IMR-90 (cell line): Measurements from ENCODE around the gene ABAT. TPM values are rescaled to one million over a fixed set of nuclear protein-coding genes. Genes with fewer than 3 reads are reported as not detected.

Experiments used
- ATAC-seq: fragments of 200-7000 bp; cut with Tn5 transposase; 2 replicates; pipeline ENCODE4 v1.9.1; 2020; ENCODE audit warnings: low read depth, mild to moderate bottlenecking, moderate library complexity
- BruUV-seq: library from RNA; stranded (reverse); fragments of 400-500 nt; replicated peaks from 2 replicates; lab custom pipeline; 2021; lab: Mats Ljungman, UMichigan
- CTCF ChIA-PET: fragments of 300-600 bp; formaldehyde crosslinking; extraction: SDS; loops from one replicate; lab custom pipeline; 2021; ENCODE audit warnings: antibody characterized with exemption; lab: Yijun Ruan, JAX
- POLR2A ChIA-PET: fragments of 300-600 bp; sonication (Branson Sonifier 250); formaldehyde crosslinking; loops from one replicate; lab custom pipeline; 2022; ENCODE audit warnings: antibody characterized with exemption; ENCODE audit not compliant: unreplicated experiment; lab: Charles Lee
- DNase-seq: peaks from one replicate; pipeline ENCODE4 v3.0.0; 2013
- H2AFZ ChIP-seq: replicated peaks from 2 replicates; pipeline ENCODE3; 2013; ENCODE audit warnings: low read length, mild to moderate bottlenecking; ENCODE audit not compliant: poor library complexity
- H2AK5ac ChIP-seq: 2 replicates; pipeline ENCODE4 v1.6.1; 2013; ENCODE audit warnings: low read depth, low read length, inconsistent platforms
- H2AK9ac ChIP-seq: replicated peaks from 2 replicates; pipeline ENCODE3; 2013; ENCODE audit warnings: mild to moderate bottlenecking, low read depth, low read length, moderate library complexity; ENCODE audit not compliant: poor library complexity
- H2BK120ac ChIP-seq: 2 replicates; pipeline ENCODE4 v1.6.1; 2013; ENCODE audit warnings: low read depth, low read length, inconsistent platforms
- H2BK15ac ChIP-seq: 3 replicates; pipeline ENCODE4 v1.6.1; 2013; ENCODE audit warnings: low read depth, low read length, inconsistent platforms
- H2BK20ac ChIP-seq: 2 replicates; pipeline ENCODE4 v1.6.1; 2013; ENCODE audit warnings: low read depth, mild to moderate bottlenecking, inconsistent platforms, low read length, moderate library complexity
- H2BK5ac ChIP-seq: 2 replicates; pipeline ENCODE4 v1.6.1; 2013; ENCODE audit warnings: mild to moderate bottlenecking, low read depth, low read length, inconsistent platforms; ENCODE audit not compliant: poor library complexity, severe bottlenecking
- H3K14ac ChIP-seq: replicated peaks from 2 replicates; pipeline ENCODE4 v1.6.1; 2013; ENCODE audit warnings: low read depth, low read length, inconsistent platforms
- H3K18ac ChIP-seq: 2 replicates; pipeline ENCODE4 v1.6.1; 2013; ENCODE audit warnings: low read depth, low read length, control low read depth
- H3K23ac ChIP-seq: 2 replicates; pipeline ENCODE4 v1.6.1; 2013; ENCODE audit warnings: low read depth, low read length, inconsistent platforms
- H3K27ac ChIP-seq: 2 replicates; pipeline ENCODE4 v1.5.1; 2013; ENCODE audit warnings: mild to moderate bottlenecking, control low read depth, low read length; ENCODE audit not compliant: insufficient read depth
- H3K27me3 ChIP-seq: 2 replicates; pipeline ENCODE4 v1.6.1; 2013; ENCODE audit warnings: low read length; ENCODE audit not compliant: control insufficient read depth, insufficient read depth
- H3K36me3 ChIP-seq: 2 replicates; pipeline ENCODE4 v1.6.1; 2013; ENCODE audit warnings: low read length, mixed read lengths; ENCODE audit not compliant: control insufficient read depth, insufficient read depth
- H3K4ac ChIP-seq: 2 replicates; pipeline ENCODE4 v1.6.1; 2013; ENCODE audit warnings: low read depth, low read length, inconsistent platforms
- H3K4me1 ChIP-seq: 2 replicates; pipeline ENCODE4 v1.6.1; 2013; ENCODE audit warnings: low read length, mixed read lengths; ENCODE audit not compliant: control insufficient read depth, insufficient read depth
- H3K4me2 ChIP-seq: 2 replicates; pipeline ENCODE4 v1.6.1; 2013; ENCODE audit warnings: low read depth, mild to moderate bottlenecking, control low read depth, low read length, moderate library complexity
- H3K4me3 ChIP-seq: 2 replicates; pipeline ENCODE4 v1.5.1; 2013; ENCODE audit warnings: low read depth, mild to moderate bottlenecking, control low read depth, low read length, moderate library complexity; ENCODE audit not compliant: insufficient read depth
- H3K56ac ChIP-seq: 2 replicates; pipeline ENCODE4 v1.6.1; 2013; ENCODE audit warnings: low read length, inconsistent platforms; ENCODE audit not compliant: insufficient read depth; ENCODE audit errors: extremely low read depth
- H3K79me1 ChIP-seq, 2 experiments: 2 replicates each; pipeline ENCODE4 v1.6.1; 2013; ENCODE audit warnings: low read length in 2 of 2, inconsistent platforms in 1 of 2, low read depth in 1 of 2
- H3K9ac ChIP-seq: 2 replicates; pipeline ENCODE4 v1.6.1; 2013; ENCODE audit warnings: low read depth, low read length, control low read depth
- H3K9me1 ChIP-seq: 2 replicates; pipeline ENCODE4 v1.6.1; 2013; ENCODE audit warnings: low read length, inconsistent platforms; ENCODE audit not compliant: insufficient read depth
- H3K9me3 ChIP-seq: 2 replicates; pipeline ENCODE4 v1.6.1; 2013; ENCODE audit warnings: low read length; ENCODE audit not compliant: control insufficient read depth, insufficient read depth
- H4K20me1 ChIP-seq: 2 replicates; pipeline ENCODE4 v1.6.1; 2013; ENCODE audit warnings: low read length, inconsistent platforms; ENCODE audit not compliant: insufficient read depth
- H4K5ac ChIP-seq: 2 replicates; pipeline ENCODE4 v1.6.1; 2013; ENCODE audit warnings: mild to moderate bottlenecking, low read depth, low read length, control low read depth
- H4K8ac ChIP-seq, 2 experiments: 2 replicates each; pipeline ENCODE4 v1.6.1; 2013; ENCODE audit warnings: low read depth in 2 of 2, low read length in 2 of 2, control low read depth in 1 of 2, inconsistent platforms in 1 of 2
- H4K91ac ChIP-seq: 2 replicates; pipeline ENCODE4 v1.6.1; 2013; ENCODE audit warnings: low read depth, low read length, inconsistent platforms; ENCODE audit not compliant: insufficient read depth
- CEBPB ChIP-seq: IDR thresholded peaks from 2 replicates; pipeline ENCODE4 v1.6.1; 2012; ENCODE audit warnings: low read depth, low read length, improper control_type of control experiment
- MXI1 ChIP-seq: IDR thresholded peaks from 2 replicates; pipeline ENCODE4 v1.6.1; 2012; ENCODE audit warnings: low read depth, mild to moderate bottlenecking, low read length, moderate library complexity, borderline replicate concordance
- RCOR1 ChIP-seq: IDR thresholded peaks from 2 replicates; pipeline ENCODE4 v1.6.1; 2012; ENCODE audit warnings: mild to moderate bottlenecking, low read length, improper control_type of control experiment; ENCODE audit not compliant: insufficient replicate concordance
- SMC3 ChIP-seq: fragments of 150-350 bp; IDR thresholded peaks from 2 replicates; pipeline ENCODE4 v1.6.1; 2016; ENCODE audit warnings: low read depth, mild to moderate bottlenecking, antibody characterized with exemption, low read length, moderate library complexity
- WGBS, 2 experiments: methylation state at CpG; one replicate each; pipeline versions ENCODE4 v1.1.5 to v1.1.7; 2013; ENCODE audit warnings: missing lambda C conversion rate in 2 of 2; ENCODE audit not compliant: insufficient read length in 1 of 2; ENCODE audit errors: extremely low coverage in 2 of 2; 5-methylcytosine and 5-hydroxymethylcytosine counted together
- dilution Hi-C: fragments of 300-500 bp; cut with HindIII; formaldehyde crosslinking; loops from one replicate; pipeline ENCODE4 v1.14.3; 2018; ENCODE audit warnings: low sequenced_read_pairs; ENCODE audit not compliant: unreplicated experiment
- in situ Hi-C: fragments of 300-500 bp; cut with MboI; formaldehyde crosslinking; loops from 3 replicates; pipeline ENCODE4 v1.14.3; 2019; ENCODE audit warnings: low sequenced_read_pairs, inconsistent platforms, mixed read lengths
- intact Hi-C: fragments of 100-400 bp; cut with micrococcal nuclease; formaldehyde crosslinking; loops from 2 replicates; pipeline ENCODE4 v1.10.0; 2022
- polyA plus RNA-seq, 3 experiments: library from polyadenylated mRNA; depleted of rRNA; stranded (reverse); fragments of >200 nt; gene quantifications; 2 replicates each; pipeline ENCODE4 v1.2.3, GENCODE V29; 2012; ENCODE audit warnings: low replicate concordance in 1 of 3
- total RNA-seq: library from RNA; depleted of rRNA; stranded (reverse); fragments of >200 nt; gene quantifications from 2 replicates; pipeline ENCODE4 v1.2.3, GENCODE V29; 2012
- TF ChIP-seq, protein P1 (sequence below): conservative IDR thresholded peaks from 2 replicates; pipeline ENCODE4 v1.5.1; 2012; ENCODE audit warnings: mild to moderate bottlenecking, low read depth, low read length, improper control_type of control experiment
- TF ChIP-seq, protein P2 (sequence below): fragments of 150-350 bp; IDR thresholded peaks from 2 replicates; pipeline ENCODE4 v1.6.1; 2017; ENCODE audit warnings: mild to moderate bottlenecking, antibody characterized with exemption, low read length, low read depth

Gene ABAT
- total and polyA plus RNA-seq, 2 of the 4 experiments (the other 2 are of a cell fraction) = 4.5 to 6.9 TPM

DNA sequence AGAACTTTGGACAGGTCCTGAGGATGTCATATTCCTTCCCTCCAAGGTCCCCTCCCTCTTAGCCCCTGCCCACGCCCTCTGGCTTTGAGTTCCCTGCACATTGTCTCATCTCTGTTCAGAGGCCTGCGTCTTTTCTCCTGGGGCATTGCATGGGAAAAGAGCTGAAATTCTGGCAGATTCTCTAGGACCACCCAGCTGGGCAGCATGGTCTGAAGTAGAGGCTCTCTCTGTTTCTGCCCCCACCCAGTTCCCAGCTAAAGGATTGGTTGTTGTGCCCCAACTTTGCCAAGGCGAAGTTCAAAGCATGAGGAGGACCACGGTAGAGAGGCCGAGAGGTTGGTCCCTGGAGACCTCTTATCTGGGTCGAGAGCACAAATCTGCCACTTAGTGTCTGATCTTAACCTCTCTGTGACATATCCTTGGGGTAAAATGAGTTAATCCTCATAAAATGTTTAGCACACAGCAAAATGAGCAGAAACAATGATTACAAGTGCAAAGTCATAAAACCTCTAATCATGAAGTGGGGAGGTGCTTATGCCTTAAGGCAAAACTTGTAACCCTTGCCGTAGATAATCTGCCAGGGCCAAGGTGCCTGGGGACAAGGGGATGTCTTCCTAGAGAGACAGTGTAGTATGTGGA lies 2.4 kb downstream of the ABAT start:
- DNase-seq = no peak
- no peaks in the 10 kb centered on the region for H3K27me3 ChIP-seq
- no peak overlapping the region for H3K18ac ChIP-seq
- ChIA-PET CTCF (no interaction called here), POLR2A (no interaction called here)
- no peak overlapping the region for H2AK9ac ChIP-seq
- H3K14ac ChIP-seq = no peak overlapping the region
- no peak overlapping the region for H2BK5ac ChIP-seq
- TF ChIP-seq CEBPB (no peak), MXI1 (no peak), SMC3 (no peak), RCOR1 (no peak)
- TF ChIP-seq, protein P1, sequence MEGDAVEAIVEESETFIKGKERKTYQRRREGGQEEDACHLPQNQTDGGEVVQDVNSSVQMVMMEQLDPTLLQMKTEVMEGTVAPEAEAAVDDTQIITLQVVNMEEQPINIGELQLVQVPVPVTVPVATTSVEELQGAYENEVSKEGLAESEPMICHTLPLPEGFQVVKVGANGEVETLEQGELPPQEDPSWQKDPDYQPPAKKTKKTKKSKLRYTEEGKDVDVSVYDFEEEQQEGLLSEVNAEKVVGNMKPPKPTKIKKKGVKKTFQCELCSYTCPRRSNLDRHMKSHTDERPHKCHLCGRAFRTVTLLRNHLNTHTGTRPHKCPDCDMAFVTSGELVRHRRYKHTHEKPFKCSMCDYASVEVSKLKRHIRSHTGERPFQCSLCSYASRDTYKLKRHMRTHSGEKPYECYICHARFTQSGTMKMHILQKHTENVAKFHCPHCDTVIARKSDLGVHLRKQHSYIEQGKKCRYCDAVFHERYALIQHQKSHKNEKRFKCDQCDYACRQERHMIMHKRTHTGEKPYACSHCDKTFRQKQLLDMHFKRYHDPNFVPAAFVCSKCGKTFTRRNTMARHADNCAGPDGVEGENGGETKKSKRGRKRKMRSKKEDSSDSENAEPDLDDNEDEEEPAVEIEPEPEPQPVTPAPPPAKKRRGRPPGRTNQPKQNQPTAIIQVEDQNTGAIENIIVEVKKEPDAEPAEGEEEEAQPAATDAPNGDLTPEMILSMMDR = no peak
- TF ChIP-seq, protein P2, sequence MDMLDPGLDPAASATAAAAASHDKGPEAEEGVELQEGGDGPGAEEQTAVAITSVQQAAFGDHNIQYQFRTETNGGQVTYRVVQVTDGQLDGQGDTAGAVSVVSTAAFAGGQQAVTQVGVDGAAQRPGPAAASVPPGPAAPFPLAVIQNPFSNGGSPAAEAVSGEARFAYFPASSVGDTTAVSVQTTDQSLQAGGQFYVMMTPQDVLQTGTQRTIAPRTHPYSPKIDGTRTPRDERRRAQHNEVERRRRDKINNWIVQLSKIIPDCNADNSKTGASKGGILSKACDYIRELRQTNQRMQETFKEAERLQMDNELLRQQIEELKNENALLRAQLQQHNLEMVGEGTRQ = no peak
- no TSS peak for BruUV-seq
- peaks cover 2% of the 10 kb centered on the region; the same call in 1 of the 2 replicates for H3K9me3 ChIP-seq
- H4K20me1 ChIP-seq = no peaks in the 10 kb centered on the region
- in situ Hi-C loops = no loop called here
- H3K9me1 ChIP-seq = no peaks in the 10 kb centered on the region; the same call in 1 of the 2 replicates
- H3K4me3 ChIP-seq = no peak overlapping the region
- no peak overlapping the region for H2AFZ ChIP-seq
- H4K91ac ChIP-seq = no peak overlapping the region
- no peak overlapping the region for H2BK120ac ChIP-seq
- peaks cover 5% of the 10 kb centered on the region for H3K4me1 ChIP-seq
- no peak overlapping the region for H4K5ac ChIP-seq
- H3K27ac ChIP-seq = no peak overlapping the region
- dilution Hi-C loops = no loop called here
- no peak overlapping the region for H2BK15ac ChIP-seq
- ATAC-seq = no peak
- H3K36me3 ChIP-seq = no peaks in the 10 kb centered on the region
- H3K4ac ChIP-seq = no peak overlapping the region
- no peaks in the 10 kb centered on the region for H3K79me1 ChIP-seq
- 84% methylated on average over 4 of the region's 7 CpGs; no CpG with 5 or more reads in 1 of the 2 experiments for WGBS, 2 experiments
- no peak overlapping the region for H2BK20ac ChIP-seq
- H3K4me2 ChIP-seq = no peak overlapping the region
- no peak overlapping the region for H4K8ac ChIP-seq
- H2AK5ac ChIP-seq = no peak overlapping the region
- intact Hi-C loops = no loop called here
- no peak overlapping the region for H3K9ac ChIP-seq
- no peak overlapping the region for H3K23ac ChIP-seq
- no peak overlapping the region for H3K56ac ChIP-seq
